ENCODE measurements around the gene ARHGAP4.

DNA sequence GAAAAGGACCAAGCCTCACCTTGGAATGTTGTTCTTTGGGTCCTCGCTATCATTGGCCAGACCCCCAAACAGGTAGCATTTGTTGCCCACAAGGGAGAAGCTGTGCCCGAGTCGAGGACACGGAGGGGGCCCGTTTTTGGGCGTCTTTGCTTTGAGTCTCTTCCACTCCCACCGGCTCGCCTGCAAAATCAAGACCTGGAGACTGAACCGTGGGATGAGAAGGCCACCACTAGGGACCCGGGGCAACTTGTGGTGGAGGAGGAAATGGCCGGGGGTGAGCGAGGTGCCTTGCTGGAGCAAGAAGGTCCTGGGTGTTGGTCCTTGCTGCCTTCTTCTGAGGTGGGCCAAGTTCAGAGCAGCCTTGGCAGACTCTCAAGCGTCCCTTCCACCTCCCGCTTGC lies 38.0 kb upstream of the ARHGAP4 start:
- TF ChIP-seq, protein P1, sequence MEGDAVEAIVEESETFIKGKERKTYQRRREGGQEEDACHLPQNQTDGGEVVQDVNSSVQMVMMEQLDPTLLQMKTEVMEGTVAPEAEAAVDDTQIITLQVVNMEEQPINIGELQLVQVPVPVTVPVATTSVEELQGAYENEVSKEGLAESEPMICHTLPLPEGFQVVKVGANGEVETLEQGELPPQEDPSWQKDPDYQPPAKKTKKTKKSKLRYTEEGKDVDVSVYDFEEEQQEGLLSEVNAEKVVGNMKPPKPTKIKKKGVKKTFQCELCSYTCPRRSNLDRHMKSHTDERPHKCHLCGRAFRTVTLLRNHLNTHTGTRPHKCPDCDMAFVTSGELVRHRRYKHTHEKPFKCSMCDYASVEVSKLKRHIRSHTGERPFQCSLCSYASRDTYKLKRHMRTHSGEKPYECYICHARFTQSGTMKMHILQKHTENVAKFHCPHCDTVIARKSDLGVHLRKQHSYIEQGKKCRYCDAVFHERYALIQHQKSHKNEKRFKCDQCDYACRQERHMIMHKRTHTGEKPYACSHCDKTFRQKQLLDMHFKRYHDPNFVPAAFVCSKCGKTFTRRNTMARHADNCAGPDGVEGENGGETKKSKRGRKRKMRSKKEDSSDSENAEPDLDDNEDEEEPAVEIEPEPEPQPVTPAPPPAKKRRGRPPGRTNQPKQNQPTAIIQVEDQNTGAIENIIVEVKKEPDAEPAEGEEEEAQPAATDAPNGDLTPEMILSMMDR (IDR thresholded peaks at IDR 0.05 in 2 of 3, conservative IDR thresholded peaks at IDR 0.05 in 1 of 3; ENCODE audit: borderline replicate concordance in 1 of 3, insufficient read depth in 1 of 3, low read depth in 2 of 3, low read length in 2 of 3): no peak
- TF ChIP-seq POLR2A (IDR thresholded peaks at IDR 0.05; ENCODE audit: borderline replicate concordance, extremely low read depth, insufficient read depth, insufficient read length) (no peak), POLR2AphosphoS5 (IDR thresholded peaks at IDR 0.05; ENCODE audit: low read depth, low read length) (no peak), JUND (IDR thresholded peaks at IDR 0.05) (no peak), SP1 (IDR thresholded peaks at IDR 0.05; ENCODE audit: low read depth) (no peak), RAD21 (IDR thresholded peaks at IDR 0.05; ENCODE audit: low read depth) (no peak), ATF3 (IDR thresholded peaks at IDR 0.05) (no peak), ZNF274 (IDR thresholded peaks at IDR 0.05; ENCODE audit: low read depth, low read length) (no peak)
- TF ChIP-seq, protein P2, sequence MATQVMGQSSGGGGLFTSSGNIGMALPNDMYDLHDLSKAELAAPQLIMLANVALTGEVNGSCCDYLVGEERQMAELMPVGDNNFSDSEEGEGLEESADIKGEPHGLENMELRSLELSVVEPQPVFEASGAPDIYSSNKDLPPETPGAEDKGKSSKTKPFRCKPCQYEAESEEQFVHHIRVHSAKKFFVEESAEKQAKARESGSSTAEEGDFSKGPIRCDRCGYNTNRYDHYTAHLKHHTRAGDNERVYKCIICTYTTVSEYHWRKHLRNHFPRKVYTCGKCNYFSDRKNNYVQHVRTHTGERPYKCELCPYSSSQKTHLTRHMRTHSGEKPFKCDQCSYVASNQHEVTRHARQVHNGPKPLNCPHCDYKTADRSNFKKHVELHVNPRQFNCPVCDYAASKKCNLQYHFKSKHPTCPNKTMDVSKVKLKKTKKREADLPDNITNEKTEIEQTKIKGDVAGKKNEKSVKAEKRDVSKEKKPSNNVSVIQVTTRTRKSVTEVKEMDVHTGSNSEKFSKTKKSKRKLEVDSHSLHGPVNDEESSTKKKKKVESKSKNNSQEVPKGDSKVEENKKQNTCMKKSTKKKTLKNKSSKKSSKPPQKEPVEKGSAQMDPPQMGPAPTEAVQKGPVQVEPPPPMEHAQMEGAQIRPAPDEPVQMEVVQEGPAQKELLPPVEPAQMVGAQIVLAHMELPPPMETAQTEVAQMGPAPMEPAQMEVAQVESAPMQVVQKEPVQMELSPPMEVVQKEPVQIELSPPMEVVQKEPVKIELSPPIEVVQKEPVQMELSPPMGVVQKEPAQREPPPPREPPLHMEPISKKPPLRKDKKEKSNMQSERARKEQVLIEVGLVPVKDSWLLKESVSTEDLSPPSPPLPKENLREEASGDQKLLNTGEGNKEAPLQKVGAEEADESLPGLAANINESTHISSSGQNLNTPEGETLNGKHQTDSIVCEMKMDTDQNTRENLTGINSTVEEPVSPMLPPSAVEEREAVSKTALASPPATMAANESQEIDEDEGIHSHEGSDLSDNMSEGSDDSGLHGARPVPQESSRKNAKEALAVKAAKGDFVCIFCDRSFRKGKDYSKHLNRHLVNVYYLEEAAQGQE (IDR thresholded peaks at IDR 0.05; ENCODE audit: low read depth): no peak
